HG03354 (cell line): Measurements from ENCODE around the gene COPG1.

Source experiments
- ATAC-seq: cut with Tn5 transposase; IDR thresholded peaks from one replicate; pipeline ENCODE4 v1.9.1; 2021; ENCODE audit warnings: mild to moderate bottlenecking; ENCODE audit not compliant: unreplicated experiment, poor library complexity, severe bottlenecking

The COPG1 gene

DNA sequence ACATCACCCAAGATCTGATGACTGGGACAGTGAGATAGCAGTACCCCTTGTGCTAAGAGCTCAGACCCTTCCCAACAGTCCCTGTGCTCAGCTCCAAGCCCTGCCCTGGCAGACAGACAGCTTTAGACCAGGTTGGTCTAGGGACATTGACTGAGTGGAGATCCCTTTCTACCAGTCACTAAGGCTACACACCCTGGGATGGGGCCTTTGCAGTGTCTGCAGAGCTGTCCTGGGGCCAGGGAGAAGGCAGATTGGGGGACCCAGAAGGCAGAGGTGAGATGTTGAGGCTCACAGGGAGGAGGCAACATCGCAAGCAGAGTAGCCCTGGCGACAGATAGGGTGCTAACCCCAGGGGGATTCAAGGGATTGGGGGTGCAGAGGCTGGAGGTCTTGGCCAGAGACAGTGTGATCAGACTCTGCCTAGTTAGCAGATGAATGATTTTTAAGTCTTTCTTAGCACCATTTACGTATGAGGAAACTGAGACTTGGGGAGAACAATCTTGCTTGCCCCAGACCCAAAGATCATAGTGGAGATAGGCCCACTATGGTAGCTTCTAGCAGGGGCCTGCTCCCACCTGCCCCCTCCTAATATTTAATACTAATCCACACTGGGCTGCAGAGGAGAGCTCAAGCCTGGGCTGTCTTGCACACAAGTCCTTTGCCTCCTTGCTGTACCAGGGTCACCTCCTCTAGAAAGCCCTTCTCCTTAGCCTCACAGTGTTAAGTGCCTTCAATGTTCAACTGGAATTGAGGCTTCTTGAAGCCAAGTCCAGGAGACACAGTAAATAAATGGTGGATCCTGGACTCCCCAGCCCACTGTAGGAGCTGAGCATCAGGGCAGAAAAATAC lies 61.9 kb downstream of the COPG1 start:
- ATAC-seq, result no peak

DNA sequence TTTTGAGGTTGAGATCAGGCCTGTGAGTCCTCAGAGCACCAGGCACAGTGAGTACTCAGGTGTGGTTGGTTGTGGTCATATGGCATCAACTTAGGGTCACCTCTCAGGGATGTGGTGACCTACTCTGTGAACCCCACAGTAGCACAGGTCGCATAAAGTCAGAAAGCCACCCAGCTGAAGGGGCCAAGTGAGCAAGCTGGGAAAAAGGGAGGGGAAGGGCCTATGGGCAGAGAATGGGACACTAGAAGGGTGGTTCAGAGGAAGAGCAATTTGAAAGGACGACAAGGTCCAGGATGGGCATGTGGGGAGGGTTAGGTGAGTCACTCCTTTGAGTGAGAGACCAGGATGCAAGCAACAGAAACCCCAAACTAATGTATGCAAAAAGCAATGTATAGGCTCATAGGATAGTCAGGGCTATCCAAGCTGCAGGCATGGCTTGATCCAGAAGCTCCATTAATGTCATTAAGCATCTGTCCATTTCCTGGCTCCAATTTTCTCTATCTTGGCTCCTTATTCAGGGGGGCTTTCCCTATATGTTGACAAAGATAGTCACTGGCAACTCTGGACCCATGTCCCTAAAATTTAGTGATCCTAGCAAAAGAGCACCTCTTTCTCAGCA lies 62.7 kb downstream of the COPG1 start:
- no peak for ATAC-seq

DNA sequence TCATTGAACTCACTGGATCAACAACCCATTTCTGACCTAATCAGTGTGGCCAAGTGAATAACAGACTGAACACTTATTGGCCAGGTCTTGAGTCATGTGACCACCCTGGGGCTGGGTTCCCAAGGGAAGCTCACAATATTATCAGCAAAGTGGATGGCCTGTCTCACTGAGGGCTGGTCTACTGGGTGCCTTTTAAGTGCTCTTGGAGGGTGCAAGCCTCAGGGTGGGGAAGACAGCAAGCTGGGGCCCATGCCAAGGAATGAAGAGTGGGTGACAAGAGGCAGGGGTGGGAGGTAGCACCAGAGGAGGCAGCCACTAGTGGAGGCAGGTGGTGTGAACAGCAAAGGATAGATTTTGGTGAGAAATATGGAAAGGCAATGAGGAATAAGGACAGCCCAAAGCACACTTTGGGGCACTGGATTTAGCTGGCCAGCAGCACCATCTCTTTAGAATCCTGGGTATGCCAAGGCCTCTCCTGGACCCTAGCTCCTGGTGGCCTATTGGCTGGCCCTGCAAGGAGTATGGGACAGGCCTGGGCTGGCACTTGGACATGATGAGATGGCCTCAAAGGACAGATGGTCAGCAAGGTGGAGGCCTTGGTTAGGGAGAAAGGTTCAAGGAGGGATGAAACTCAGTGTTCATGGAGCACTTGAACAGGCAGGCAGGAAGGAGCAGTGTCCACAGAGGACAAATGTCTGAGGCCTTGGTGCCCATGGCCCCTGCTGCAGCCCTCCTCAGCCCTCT lies 63.4 kb downstream of the COPG1 start:
- ATAC-seq, result no peak

DNA sequence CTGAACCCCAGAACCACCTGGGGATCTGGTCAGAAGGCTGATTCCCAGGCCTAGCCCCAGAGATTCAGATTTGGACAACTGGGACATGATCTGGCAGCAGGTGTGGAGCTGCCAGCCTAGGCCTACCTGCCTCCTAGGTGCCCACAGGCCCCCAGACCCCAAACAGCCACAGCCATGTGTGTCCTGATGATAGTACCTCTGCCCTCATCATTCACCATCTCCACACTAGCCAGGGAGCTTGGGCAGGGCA lies 63.9 kb downstream of the COPG1 start:
- no peak for ATAC-seq

DNA sequence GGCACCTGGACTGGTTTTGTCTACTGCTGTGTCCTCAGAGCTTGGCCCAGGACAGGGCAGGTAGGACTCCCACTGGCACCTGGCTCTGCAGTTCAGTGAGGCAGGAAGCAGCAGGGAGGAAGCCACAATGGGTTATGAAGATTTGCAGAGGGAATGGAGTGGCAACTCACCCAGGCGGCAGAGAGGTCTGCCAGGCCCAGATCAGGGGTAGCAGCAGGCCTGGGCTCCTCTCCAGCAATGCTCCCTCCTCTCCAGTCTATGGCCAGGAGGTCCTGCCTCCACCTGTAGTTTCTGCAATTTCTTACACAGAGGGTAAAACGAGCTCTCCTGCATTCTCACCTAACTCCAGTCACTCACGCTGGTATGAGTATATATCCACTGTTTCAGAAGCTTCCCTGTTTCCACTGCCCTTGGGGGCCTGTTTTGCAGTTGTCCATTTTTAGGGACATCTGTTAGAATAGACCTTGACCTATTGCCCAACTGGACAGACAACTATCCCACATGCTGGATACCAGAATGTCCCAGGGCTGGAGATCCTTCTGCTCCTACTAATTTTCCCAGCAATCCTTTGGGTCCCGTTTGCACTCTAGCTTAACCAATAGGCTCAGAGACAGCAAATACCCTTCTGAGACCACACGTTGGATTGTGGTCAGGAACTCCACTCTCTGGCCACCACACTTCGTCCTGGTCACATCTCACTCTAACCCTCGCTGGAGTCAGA lies 64.4 kb downstream of the COPG1 start:
- no peak for ATAC-seq

DNA sequence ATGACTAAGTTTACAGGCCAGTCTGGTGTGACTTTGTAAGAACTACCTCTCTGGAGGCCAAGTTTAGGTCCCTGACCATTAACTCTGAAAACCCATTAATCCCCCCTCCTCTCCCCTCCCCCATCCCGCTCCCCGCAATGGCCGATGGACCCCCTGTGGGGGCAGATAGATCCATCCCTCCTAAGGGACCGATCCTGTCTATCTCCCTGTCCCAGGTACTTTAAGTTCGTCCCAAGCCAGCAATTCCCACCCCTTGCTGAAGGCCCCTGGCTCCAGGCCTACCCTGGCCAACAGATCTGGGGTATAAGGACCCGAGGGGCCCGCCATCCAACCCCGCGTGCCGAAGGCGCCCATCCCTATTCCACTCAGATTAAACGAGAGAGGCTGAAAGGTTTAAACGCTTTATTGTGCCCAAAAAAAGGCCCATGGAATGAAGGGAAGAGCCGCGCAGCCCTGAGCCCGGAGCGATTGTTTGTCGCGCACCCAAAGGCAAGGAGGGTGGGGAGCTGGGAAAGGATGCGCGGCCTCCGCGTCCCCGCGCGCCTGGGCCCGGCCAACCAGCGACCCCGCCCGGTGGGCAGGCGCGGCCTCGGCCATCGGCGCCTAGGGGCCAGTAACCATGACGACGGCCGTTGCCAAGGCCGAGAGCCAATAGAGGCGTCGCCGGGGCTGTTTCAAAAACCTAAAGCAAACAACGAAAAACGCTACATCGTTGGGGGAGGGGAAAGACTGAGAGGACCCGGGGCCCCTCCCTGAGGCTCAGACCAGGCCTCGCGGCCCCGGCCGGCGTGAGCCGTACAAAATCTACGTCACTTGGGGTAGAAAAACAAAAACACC lies 65.2 kb downstream of the COPG1 start:
- ATAC-seq, result peak; percentile 39

DNA sequence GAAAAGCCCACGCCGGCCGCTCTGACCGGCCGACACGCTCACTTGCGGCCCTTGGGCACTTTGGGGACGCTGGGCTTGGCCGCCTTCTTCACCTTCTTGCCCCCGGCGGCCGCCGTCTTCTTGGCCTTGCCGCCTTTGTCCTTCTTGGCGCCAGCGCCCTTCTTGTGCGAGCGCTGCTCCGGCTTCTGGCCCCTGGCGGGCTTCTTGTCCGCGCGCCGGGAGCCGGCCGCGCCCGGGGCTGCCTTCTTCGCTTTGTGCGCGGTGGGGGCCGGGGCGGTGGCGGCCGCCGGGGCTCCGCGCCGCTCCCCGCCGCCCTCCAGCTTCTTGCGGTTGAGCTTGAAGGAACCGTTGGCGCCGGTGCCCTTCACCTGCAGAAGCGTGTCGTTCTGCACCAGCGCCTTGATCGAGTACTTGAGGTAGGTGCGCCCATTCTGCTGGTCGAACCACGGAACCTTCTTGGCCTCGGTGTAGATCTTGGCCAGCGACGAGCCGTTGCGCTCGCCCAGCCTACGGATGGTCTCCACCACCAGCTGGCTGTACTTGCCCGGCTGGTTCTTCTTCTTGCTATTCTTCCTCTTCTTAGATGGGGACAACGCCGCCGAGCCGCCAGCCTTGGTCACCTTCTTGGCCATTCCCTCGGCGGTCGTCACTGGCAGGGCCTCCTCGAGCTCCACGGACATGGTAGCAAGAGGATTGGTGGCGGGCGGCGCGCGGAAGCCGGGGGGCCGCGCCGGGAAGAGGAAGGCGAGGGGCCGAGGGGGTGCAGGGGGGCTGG lies 66.0 kb downstream of the COPG1 start:
- peak; percentile 7 for ATAC-seq

DNA sequence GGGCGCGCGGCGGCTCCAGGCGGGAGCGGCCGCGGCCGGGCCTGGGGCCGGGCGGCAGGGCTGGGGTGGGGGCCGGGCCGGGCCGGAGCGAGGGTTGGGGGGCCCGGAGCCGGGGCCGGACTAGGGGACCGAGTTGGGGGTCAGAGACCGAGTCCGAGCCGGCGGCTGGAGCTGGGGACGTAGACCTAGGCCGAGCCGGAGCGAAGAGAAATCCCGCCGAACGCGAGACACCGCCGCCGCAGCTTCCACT lies 66.5 kb downstream of the COPG1 start:
- ATAC-seq, result no peak

DNA sequence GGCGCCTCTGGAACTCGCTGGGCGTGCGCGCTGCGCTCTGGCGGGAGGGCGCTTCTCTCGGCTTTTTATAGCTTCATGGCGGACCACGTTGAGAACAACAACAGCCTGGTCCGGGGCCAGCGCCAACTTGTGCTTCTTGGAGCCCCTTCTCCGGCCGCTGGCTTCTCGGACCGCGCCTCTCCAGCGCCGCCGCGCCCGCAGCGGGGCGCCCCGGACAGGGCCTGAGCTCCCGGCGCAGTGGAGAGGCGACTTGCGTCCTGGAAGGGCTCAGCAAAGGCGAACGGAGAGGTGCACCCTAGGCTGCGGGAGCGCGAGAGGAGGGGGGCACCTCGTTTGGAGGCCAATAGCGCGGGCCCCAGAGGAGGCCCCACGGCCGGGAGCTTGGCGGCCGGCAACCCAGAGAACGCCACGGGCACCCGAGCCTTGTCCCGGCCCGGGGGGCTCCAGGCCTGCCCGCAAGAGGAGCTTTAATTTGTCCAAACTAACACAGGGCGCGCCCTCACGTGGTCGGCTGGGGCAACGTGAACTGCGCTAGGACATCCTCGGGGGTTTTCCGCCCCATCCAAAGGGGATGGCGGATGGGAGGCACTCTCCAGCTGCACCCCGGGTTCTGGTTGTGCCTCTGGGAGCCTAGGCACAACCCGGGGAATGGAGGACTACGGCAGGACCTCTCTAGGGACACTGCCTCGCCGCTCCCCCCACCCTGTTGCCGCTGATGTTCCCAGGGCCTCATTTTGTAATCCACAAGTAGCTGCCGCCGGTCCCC lies 67.0 kb downstream of the COPG1 start:
- peak; percentile 33 for ATAC-seq

DNA sequence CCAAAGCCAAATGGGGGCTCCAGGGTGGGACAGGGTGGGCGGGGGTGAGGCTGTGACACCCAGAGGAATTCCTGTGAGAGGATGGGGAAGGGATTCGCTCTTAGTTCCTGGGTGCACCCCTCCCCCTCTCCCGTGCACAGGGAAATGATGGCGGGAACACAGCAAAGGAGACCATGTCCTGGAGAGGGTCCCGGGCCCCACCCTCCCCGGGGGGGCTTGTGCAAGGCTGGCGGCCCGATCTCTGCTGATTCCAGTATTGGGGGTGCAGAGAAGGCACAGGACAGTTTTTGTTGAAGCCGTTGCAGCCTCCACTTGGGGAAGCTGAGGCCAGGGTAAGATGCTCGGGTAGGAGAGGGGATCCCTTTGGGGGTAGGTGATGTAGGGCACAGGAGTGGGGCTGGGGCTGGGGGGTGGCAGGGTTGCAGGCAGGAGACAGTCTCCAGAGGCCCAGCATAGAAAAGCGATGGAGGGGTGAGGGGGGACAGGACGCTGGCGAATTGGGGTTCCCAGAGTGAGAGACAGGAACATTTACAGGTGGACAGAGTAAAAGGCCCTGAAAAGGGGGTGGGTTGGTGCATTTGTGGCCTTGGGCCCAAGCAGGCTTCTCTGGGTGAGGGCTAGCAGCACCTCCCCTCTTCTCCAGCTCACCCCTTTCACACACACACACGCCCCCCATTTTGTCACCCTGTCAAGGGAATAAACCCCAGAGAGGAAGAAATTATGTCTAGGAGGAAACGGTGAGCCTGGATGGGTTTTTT lies 67.8 kb downstream of the COPG1 start:
- ATAC-seq, result no peak

DNA sequence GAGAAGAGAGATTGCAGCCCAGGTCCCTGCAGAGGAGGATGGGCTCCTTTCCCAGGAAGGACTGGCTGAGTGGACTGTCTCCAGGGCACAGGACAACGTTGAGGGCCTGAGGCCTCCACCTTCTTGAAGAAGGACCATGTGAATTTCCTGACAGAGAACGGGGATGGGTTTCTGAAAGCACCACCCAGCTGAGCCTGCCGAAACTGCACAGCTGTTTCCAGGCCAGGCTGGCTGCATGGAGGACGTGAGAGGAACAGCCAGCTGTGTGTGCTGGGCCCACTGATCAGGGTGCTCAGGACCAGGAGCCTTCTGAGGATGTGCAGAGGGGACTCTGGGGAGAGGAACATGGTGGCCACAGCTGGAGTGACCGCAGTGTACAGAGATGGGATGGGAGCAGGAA lies 68.4 kb downstream of the COPG1 start:
- no peak for ATAC-seq

DNA sequence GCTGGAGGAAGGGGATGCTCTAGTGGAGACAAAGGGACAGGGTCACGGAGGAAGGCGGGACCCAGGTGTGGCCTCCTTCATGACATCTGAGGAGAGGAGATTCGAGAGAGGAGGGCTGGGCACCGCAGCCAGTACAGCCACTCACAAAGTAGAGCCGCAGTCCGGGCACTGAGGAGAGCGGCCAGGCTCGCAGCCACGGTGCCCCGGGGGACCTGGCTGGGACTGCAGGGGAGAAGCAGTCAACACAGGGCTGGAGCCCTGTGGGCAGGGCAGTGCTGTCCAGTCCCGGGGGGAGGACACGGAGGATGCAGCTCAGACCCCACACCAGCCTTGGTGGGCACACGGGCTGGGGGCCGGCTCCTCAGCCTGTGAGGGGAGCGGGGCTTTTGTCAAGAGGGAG lies 69.5 kb downstream of the COPG1 start:
- ATAC-seq, result no peak

DNA sequence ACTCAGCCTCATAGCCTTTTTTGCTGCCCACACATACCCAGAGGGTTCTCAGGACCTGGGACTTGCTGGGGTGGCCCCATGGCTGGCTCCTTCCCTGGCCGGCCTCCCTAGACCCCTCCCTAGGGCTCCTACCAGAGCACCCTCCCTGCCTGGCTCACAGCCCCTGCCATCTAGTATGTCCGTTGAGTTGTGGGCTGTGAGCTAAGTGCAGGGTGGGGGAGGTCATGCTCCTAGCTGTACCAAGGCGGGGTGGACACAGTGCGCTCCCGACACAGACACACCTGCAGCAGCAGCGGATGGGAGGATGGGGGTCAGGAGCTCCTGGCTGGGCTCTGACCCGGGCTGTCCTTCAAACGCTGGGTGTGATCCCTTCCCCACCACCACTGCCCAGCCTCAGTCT lies 70.9 kb downstream of the COPG1 start:
- ATAC-seq, result no peak

DNA sequence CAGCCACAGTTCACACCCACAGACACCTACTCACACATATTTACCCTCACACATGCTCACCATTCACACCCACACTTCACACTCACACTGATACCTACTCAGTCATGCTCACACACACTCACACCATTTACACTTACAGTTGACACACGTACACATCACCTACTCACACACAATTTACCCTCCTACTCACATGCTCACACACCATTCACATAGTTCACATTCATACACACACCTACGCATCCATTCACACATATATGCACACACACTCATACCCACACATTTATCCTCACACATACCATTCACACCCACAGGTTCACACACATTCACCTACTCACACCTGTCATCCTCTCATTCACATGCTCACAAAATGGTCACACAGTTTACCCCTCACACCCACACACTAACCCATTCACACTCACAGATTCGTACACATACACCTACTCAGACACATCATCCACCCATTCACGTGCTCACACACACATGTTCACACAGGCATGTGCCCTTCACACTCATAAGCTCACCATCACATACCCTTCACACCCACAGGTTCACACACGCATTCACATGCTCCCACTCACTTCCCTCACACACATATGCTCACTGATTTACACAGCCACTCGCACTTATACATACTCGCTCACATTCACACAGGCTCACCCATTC lies 71.5 kb downstream of the COPG1 start:
- no peak for ATAC-seq

DNA sequence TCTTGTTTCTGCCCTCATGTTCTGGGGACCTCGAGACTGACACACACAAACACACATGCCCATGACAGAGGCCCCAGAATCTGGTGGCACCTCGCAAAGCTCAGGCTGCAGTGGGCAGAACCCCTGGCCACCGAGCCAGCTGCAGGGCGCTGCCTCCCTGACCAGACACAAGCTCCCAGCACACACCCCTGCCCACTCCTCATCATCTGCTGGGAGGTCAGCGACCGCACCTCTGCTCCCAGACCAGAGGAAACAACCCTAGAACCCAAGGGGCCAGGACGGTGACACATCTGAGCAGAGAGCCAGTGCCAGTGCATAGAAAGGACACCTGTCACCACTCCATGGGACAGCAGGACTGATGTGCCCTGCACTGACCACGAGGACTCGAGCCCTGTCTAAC lies 72.5 kb downstream of the COPG1 start:
- ATAC-seq, result no peak

DNA sequence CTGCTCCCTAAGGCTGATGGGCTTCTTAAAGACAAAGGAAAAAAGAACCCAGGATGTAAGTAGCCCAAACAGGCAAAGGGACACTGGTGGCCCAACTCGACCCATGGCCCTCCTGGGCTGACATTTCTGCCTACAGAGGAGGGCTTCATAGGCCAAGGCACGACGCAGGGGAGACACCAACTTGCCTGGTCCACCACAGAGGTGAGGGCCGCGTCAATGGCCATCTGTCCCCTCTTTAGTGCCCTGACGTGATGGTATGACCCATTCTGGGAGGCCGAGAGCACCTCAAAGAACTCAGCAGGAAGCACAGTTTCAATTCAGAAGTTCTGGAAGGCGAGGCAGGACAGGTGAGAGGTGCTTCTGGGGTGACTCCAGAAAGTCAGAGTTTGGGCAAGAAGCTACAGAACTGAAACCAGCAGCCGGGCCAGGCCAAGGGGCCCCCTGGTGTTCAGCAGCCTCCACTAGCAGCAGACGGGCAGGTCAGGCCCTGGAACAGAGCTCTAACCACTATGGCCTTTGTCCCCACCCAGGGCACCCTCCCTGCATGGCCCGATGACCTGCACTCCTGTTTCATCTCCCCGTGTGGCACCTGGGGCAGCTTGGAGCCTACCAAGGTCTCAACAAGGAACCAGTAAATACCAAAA lies 74.4 kb downstream of the COPG1 start:
- ATAC-seq, result no peak

DNA sequence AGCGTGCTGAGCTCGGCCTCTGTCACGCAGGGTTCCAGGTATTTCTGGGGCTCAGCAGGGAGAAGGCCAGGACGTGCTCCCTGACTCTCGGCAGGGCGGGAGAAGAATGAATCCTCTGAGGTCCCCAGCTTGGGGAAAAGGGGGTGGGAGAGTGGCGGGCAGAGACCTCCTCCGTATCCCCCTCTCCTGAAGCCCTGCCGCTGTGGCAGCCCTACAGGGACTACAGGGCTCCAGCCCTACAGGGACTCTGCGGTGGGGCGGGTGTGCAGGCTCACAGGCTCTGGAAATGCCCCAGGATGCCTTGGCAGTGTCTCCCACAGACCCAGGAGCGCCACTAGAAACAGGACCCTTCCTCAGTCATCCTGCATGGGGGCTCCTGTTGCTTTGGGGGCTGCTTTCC lies 75.4 kb downstream of the COPG1 start:
- no peak for ATAC-seq
